Stimulated activated CD4-positive, alpha-beta T cell treated with anti-CD3 and anti-CD28 coated beads, Interleukin-12 subunit alpha, Interleukin-12 subunit beta, amount 100 ng/mL, for 24 hours (primary cell): ENCODE results near the gene PRSS56.
A peak's percentile ranks its signal among the peaks of the same experiment; 100 is the strongest.
"Not testable (repeated sequence)": the region's sequence is repeated elsewhere in the genome, so short reads cannot be mapped to it uniquely, and the experiment has no call there.

Source experiments
- DNase-seq, 2 experiments: peaks; one replicate each; pipeline ENCODE4 v3.0.0-alpha.2; 2020; ENCODE audit warnings: low read depth in 2 of 2

Gene PRSS56

DNA sequence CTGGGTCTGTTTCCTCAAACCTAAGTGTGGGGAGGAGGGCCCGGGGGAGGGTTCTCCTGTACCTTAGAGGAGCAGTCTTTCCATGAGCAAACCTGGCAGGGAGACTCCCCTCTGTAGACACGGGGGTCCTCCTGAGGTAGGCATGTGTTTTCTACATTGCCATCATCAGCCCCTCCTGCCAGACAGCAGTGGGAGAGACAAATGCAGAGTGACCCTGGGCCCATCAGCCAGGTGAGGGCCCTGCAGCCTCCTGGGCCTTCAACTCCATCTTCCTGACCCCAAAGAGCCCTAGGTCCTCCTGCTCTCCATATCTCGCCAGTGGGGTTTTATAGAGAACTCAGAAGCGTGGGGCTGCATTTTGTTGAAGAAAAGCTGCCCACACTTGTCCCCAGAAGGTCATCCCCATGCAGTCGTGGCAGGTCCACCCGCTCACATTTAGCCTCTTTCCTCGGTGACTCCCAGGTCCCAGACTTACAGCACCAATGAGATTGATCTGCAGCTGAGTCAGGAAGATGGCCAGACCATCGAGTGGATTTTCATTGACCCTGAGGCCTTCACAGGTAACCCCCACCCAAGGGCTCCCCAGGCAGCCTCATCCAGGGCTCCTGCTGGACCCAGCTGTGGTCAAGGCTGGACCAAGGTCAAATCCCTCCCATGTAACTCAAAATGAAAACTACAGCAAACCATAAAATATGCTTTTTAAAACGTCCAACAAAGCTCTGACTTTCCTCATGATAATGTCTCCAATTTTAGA, 21.9 kb downstream of the PRSS56 start:
- no peak for DNase-seq

DNA sequence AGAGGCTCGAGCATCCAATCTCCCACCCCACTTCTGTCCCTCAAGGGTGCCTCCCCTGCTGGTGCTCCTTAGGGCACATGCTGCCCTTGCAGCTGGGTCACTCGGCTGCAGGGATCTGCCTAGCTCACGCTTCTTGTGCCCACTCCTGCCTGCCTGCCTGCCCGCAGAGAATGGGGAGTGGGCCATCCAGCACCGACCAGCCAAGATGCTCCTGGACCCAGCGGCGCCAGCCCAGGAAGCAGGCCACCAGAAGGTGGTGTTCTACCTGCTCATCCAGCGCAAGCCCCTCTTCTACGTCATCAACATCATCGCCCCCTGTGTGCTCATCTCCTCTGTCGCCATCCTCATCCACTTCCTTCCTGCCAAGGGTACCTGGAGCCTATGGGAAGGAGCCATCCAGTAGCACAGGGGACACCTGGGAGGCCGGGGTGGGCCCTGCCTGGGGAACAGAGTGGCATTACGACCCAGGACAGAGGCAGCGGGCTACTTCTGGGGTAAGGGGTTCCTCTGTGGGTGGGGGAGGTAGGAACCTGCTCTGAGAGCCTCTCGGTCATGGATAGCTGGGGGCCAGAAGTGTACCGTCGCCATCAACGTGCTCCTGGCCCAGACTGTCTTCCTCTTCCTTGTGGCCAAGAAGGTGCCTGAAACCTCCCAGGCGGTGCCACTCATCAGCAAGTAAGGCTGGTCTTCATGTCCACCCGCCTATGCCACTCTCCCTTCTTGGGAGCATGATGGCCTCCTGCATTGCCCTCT, 22.7 kb downstream of the PRSS56 start:
- DNase-seq, result no peak

DNA sequence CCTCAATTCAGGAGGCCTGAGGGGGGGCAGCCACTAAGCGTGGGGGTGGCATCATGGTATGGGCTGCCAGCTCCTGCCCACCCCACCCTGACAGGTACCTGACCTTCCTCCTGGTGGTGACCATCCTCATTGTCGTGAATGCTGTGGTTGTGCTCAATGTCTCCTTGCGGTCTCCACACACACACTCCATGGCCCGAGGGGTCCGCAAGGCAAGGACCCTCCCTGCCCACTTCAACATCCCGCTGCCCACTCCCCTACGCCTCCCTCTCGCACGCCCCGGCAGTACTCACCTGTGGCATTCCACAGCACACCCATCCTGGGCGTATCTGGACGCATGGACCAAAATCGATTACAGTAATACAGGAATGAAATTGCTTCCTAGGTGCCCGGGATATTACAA, 23.3 kb downstream of the PRSS56 start:
- DNase-seq, result no peak

DNA sequence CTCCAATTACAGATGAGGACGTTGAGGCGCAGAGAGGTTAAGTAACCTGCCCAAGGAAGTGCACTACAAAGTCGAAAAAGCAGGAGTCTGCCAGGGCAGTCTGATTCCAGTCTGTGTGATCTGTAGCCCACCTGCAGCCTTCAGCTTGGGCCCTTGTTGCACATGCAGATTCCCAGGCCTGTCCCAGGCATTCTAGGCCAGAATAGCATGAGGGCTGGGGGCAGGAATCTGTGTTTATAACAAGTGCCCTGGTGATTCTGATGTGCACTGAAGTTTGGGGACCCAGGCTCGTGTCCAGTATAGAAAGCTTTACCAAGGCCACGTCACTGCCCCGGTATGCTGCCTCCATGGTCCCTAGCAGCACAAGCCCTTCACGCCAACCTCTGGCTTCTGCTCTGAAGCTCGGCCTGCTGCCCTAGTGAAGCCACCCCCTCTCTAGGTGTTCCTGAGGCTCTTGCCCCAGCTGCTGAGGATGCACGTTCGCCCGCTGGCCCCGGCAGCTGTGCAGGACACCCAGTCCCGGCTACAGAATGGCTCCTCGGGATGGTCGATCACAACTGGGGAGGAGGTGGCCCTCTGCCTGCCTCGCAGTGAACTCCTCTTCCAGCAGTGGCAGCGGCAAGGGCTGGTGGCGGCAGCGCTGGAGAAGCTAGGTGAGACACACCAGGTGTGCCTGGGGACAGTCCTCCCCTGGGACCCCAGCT, 23.9 kb downstream of the PRSS56 start:
- no peak for DNase-seq

DNA sequence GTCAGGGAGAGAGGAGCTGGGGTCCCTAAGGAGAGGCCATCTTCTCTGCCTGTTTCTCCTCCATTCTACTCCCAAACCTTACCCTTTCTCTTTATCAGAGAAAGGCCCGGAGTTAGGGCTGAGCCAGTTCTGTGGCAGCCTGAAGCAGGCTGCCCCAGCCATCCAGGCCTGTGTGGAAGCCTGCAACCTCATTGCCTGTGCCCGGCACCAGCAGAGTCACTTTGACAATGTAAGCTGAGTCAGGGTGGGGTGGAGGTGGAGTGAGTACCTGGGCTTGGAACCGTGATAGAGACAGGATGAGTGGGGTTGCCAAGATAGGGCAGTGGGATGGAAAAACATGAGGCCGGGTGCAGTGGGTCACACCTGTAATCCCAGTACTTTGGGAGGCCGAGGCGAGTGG, 24.5 kb downstream of the PRSS56 start:
- no peak for DNase-seq

DNA sequence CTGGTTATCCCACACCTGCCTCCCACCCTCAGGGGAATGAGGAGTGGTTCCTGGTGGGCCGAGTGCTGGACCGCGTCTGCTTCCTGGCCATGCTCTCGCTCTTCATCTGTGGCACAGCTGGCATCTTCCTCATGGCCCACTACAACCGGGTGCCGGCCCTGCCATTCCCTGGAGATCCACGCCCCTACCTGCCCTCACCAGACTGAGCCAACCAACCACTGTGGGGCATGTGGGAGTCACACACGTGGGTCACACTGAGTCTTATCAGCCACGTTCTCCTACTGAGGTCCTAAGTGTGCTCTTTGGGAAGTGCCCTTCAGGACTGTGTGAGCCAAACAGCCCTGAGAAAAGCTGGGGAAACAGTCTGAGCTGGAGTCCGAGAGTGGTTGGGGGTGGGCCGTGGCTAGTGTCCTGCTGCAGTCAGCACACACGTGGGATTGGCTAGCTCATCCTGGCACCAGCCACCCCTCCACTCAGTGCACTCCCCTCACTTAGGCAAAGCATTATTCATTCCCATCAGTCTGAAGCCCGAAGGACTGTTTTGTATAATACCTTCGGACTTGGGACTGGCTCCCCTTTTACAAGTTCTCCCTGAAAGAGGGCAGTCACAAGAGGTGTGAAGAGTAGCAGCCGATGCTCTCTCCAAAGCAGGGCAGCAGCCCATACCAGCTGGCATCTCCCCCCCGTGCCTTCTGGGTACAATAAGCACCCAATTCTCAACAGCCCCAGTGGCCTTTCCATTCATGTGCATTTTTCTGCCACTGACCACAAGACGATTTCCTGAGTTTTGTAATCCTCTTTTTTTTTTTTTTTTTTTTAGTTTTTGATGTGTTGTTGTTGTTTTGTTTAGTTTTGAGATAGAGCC, 25.6 kb downstream of the PRSS56 start:
- DNase-seq, result no peak

DNA sequence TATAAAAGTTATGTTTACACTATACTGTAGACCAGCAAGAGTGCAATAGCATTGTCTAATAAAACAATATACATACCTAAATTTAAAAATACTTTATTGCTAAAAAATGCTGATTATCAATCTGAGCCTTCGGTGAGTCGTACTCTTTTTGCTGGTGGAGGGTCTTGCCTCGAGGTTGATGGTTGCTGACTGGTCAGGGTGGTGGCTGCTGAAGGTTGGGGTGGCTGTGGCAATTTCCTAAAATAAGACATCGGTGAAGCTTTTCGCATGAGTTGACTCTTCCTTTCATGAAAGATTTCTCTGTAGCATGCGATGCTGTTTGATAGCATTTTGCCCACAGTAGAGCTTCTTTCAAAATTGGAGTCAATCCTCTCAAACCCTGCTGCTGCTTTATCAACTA, 27.8 kb downstream of the PRSS56 start:
- no peak for DNase-seq

DNA sequence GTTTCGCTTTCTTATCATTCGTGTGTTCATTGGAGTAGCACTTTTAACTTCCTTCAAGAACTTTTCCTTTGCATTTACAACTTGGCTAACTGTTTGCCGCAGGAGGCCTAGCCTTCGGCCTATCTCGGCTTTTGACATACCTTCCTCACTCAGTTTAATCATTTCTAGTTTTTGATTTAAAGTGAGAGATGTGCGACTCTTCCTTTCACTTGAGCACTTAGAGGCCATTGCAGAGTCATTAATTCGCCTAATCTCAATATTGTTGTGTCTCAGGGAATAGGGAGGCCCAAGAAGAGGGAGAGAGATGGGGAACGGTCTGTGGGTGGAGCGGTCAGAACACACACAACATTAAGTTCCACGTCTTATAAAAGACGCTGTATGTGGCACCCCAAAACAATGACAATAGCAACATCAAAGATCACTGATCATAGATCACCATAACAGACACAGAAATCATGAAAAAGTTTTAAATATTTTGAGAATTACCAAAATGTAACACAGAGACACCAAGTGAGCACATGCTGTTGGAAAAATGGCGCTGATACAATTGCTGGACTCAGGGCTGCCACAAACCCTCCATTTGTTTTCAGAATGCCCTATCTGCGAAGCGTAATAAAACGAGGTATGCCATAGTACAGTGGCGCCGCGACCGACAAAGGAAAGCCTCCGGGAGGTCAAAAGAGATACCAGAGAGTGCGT, 29.6 kb downstream of the PRSS56 start:
- no peak for DNase-seq

DNA sequence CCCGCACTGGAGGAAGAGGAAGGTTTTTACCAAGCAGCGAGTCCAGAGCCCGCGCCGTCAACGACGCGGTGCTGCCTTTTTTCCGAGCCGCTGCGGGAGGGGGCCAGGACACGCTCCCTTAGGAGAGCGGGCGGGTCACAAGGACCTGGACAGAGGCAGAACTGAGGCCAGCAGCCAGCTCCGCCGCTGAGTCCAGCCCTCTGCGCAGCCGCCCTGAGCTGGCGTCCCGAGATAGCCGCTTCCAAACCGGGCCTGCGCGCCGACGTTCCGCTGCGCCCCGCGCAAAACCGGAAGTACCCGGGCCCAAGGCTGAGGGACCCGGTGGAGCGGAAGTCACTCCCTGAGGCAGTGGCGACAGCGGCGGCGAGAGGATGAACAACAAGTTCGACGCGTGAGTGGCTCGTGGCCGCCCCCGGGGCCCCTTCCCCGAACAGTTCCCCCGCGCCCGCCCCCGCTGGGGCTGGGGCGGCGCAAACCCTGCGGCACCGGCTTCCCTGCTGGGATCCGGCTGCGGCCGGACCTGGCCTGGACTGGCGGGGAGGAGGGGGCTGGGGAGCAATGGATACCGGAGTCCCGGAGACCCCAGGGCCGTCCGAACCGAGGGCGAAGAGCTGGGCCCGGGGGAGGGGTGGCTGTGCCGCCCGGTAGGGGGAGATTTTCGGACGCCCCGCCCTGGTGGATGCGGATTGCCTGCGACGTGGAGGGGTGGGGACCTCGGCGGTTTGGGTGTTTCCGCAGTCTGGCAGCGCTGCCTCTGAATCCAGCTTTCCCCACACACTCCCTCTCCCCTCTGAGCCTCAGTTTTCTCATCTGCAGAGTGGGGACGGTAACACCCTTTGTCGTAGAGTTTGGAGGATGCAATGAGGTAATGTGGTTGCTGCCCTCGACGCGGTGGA, 30.4 kb downstream of the PRSS56 start, which contains the start of the genes EIF4E2 and TIGD1:
Gene EIF4E2 (plus strand): TSS at position 336 of the 896 bp plus-strand sequence. CDS start 36 bp downstream, at position 372.
Gene TIGD1 (minus strand): TSS at position 204 of the 896 bp plus-strand sequence. CDS start 675 bp downstream, outside the sequence.
- DNase-seq, result peak; percentile 86 to 90

DNA sequence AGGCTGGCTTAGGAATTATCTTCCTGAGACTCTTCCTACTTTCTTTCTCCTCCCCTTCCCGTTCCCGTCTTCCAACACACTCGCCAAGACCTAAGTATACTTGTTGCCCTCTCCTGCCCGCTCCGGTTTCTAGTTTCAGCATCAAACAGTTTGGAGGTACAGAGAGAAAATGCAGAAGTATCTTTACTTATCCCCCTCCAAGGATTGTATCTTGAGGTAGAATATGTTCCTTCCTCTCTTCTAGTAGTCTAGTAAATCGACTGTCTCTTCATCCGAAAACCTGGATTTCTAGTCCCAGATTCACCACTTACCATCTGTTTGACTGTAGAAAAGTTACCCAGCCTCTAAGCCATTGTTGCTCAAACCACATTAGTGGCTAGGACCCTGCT, 31.1 kb downstream of the PRSS56 start:
- DNase-seq, result no peak

DNA sequence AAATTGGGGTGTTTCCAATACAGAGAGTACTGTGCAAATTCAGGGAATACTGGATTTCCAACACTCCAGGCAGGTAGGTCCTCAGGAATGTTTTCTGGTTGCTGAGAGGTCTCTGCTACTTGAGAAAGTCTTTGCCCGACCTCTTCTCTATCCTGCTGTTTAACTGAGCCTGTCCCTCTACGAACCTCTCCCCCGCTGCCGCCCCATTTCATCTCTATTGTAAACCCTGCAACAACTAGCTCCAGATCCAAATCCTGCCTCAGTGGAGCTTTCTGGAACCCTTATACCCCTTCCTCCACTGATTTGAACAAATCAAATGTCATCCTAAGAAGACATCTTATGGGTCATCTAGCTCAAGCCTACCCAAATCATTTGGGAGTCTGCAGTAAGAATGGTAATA, 31.6 kb downstream of the PRSS56 start:
- DNase-seq, result no peak

DNA sequence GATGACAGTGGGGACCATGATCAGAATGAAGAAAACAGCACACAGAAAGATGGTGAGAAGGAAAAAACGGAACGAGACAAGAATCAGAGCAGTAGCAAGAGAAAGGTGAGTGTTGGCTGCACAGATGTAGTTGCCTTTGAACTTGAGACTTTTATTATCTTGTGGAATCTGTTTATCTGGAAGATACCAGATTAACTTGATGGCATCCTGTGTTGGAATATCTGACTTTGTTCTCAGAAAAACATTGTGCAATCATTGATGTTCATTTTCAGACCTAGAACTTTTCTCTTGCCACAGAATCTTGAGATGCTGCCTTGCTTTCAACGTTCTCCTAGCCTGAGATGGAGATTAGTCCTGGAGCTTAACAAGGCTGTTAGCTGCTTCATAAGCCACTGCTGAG, 36.2 kb downstream of the PRSS56 start:
- no peak for DNase-seq

DNA sequence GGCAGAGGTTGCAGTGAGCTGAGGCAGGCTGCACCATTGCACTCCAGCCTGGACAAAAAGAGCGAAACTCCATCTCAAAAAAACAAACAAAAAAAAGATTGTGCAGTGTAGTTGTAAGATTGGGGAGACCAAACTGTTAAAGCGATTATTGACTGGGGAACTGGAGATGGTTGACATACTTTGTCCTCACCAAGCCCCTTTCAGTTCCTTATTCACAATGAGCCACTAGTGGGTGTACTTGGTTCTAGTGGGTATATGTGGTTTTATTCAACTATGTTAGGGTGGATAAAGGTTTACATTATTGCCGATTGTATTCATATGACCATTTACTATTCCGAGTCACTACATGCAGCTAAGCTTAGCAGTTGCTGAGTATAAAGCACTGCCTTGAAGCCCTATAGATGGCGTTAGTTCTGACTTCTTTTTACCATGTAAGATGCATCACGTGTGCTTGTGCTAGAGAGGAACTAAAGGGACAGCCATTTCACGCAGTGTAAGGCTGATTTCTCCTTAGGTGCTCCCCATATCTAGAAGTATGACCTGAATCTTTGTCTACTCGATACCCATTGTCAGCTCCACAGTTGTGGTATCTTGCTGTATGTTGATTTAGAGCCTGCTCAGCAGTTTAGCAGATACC, 42.4 kb downstream of the PRSS56 start:
- no peak for DNase-seq

DNA sequence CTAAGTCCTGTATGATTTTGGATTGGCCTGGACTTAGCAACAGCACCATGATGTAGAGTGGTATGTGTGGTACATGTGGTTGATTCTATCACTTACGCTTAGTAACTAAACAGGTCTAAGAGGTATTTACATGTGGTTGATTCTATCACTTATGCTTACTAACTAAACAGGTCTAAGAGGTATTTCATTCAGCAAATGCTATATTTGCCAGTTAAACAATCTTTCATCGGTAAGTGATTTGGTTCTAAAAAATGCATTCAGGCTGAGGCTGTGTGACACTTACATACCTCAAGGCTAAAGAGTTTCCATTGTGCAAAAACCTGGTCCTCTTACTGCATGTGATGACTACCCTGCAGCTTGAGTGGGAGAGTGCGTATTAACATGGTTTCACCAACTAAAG, 43.4 kb downstream of the PRSS56 start:
- no peak for DNase-seq

DNA sequence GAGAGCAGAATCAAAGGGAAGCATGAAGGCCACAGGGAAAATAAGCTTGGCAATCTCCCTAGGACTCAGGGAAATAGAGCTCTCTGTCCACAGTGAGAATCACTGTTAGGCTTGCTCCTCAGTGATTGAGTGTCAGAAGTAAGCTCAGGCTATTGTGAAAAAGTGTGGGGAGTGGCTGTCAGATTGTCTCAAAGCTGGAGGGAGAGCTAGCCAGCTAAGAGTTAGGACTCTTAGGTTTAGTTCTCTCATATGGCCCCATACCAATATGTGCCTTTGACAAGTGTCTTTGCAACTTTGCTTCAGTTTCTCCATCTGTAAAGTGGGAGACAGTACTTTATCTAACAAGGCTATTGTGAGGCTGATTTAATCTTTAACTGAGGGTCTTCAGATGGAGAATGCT, 47.5 kb downstream of the PRSS56 start:
- no peak for DNase-seq

DNA sequence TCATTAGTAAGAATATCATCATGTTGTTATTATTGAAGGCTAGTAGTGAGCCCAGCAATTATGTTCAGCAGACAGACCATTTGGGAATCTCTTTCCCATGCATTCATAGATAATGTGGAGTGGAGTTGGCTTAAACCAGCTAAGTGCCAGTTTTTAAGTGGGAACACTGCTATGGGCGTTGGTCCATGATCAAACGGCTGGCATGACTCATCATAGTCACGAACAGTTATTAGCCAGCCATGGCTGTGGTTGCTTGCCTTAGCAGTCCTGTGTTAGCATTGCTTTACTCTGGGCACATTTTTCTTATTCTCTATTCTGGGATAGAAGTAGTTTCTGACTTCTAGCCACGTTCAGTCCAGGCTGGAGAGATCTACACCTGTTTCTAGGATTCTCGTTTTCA, 48.0 kb downstream of the PRSS56 start:
- DNase-seq, result no peak

DNA sequence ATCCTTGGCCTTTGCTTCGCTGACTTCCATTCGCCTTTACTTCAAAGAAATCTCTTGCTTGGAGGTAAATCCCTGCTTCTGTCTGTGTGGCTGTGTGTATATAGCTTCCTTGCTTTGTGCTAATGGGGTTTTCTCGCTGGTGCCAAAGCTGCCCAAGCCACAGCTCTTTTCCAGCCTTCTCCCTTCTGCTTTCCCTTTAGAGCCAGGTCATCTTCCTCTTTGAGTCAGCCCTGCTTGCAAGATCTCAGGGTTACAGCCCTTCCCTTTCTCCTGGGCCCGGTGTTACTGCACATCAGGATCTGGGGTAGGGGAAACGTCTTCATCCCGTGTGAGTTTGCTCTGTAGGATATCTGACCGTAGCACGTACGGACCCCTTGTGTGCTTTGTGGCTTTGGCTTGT, 49.4 kb downstream of the PRSS56 start:
- no peak for DNase-seq

DNA sequence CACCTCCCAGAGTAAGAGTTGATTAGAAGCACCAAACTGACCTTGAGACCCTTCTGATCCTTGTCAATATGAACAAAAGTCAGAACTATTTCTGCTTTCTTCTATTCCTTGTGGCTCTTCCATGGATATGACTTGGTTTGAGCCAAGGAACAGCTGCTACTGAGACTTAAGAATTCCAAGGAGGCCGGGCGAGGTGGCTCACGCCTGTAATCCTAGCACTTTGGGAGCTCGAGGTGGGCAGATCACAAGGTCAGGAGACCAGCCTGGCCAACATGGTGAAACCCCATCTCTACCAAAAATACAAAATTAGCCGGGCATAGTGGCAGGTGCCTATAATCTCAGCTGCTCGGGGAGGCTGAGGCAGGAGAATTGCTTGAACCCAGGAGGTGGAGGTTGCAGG, 50.3 kb downstream of the PRSS56 start:
- DNase-seq, result not testable (repeated sequence)

DNA sequence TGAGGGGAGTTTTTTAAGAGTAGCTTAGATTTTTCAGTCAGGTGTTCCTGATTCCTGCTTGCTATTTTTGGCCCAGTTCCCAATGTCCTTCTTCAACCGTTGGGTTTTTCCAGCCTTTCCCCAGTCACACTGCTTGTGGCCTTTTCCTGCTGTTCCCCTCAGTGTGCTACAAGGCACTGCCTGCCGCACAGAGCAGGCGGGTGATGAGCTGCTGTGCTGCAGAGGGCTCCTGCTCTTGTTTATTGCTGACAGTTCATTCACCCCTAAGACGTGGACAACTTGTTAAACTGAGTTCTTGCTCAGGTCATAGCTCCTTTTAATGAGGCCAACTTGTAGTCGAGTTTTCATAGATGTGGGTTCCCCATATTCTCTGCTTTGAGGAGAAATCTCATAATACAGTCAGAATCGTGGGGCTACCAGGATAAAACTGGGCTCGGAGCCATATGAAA, 50.9 kb downstream of the PRSS56 start:
- no peak for DNase-seq
